ENCODE results near the gene HOMER2.

- TF ChIP-seq CTCF (conservative IDR thresholded peaks at IDR 0.05 in 1 of 2, IDR thresholded peaks at IDR 0.05 in 1 of 2; ENCODE audit: low read depth in 1 of 2, low read length in 2 of 2): no peak
- TF ChIP-seq EZH2 (IDR thresholded peaks at IDR 0.05; ENCODE audit: low read length, missing control alignments): no peak
Observed at GRCh38 chr15:82946155-82946701, 6.3 kb downstream of the HOMER2 start.

All from fibroblast of lung (primary cell).